COR-L47 (cell line): ENCODE measurements around the gene KIF13A.
"Not testable (repeated sequence)": the region's sequence is repeated elsewhere in the genome, so short reads cannot be mapped to it uniquely, and the experiment has no call there.

Experiments used
- DNase-seq: peaks from one replicate; lab custom pipeline; 2025; lab: John Stamatoyannopoulos, UW

The KIF13A gene

DNA sequence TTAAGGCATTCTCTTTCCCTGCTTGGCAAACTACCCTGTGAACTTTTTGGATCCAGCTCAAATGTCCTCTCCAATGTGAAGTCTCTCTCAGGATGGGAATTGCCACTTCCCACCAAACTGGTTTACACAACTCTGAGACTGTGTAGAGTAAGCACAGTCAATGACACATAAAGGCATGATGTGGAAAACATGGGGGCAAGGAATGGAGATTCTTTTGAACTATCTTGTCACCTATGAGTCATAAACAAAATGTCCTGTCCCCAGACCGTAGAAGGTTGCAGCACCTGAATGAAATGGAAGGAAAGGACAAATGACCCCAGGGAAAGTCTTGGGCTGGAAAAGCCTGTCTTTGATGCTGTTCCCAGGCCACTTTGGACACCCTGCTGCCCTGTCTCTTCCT, 11.0 kb upstream of the KIF13A start:
- no peak for DNase-seq

DNA sequence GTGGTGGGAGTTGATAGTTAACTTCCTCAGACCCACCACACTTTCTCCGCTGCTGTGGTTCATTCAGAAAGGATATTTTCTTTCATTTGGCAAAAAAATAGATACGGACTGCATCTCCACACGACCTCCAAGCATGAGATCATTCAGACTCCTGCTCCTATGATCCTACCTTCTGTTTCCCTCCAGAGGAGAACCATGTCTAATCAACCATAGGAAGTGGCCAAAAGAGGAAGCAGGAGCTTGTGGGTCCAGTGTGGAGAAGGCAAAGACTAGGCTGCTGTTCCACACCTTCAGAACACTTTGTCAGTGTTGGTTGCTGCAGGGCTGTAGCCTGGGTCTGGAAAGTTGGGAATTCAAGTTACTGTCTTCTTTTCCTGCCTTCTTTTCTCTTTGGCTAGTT, 10.6 kb upstream of the KIF13A start:
- no peak for DNase-seq

DNA sequence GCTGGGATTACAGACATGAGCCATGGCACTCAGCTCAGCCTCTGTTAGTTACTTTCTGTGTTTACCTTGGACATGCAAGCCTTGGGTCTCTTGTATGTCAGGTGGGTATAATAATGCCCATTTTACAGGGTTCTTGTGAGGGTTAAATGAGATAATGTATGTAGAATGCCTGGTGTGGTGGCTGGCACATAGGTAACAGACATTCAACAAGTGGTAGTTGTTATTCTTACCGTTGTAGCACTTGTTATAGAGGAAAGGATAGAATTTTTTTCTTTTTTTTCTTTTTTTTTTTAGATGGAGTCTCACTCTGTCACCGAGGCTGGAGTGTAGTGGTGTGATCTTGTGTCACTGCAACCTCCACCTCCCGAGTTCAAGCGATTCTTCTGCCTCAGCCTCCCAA, 8.0 kb upstream of the KIF13A start:
- DNase-seq = no peak

DNA sequence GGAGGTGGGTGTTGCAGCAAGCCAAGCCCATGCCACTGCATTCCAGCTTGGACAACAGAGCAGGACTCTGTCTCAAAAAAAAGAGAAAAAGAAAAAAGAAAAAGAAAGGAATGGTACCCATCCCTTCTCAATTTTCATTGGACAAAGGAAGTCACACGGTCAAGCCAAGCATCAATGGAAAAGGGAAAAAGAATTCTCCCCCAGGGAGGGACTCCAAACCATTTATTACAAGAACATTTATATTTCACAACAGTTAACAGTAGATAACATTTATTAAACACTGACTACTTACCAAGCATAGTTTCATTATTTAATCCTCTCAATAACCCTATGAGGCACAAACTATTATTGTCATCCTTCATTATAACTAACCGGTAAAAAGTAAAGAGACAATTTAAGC, 6.6 kb upstream of the KIF13A start:
- DNase-seq = no peak

DNA sequence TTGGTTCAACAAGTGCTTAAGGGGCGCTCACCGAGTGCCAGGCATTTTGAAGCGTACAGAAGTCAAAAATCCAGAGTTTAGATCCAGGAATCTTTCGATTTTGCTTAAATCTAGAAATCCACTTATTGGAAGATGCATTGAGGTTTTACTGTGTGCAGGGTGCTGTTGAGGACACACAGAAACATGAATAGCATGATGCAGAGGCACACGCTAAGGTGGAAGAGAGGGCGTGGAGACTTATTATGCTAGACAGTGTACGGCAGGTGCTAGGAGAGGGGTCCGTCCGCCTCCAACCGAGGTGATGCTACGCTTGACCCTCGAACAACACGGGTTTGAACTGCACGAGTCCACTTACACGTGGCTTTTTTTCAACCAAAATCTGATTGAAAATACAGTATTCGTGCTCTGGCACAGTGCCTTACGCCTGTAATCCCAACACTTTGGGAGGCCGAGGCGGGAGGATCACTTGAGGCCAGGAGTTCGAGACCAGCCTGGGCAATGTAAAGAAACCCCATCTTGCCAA, 1.0 kb upstream of the KIF13A start:
- DNase-seq = no peak

DNA sequence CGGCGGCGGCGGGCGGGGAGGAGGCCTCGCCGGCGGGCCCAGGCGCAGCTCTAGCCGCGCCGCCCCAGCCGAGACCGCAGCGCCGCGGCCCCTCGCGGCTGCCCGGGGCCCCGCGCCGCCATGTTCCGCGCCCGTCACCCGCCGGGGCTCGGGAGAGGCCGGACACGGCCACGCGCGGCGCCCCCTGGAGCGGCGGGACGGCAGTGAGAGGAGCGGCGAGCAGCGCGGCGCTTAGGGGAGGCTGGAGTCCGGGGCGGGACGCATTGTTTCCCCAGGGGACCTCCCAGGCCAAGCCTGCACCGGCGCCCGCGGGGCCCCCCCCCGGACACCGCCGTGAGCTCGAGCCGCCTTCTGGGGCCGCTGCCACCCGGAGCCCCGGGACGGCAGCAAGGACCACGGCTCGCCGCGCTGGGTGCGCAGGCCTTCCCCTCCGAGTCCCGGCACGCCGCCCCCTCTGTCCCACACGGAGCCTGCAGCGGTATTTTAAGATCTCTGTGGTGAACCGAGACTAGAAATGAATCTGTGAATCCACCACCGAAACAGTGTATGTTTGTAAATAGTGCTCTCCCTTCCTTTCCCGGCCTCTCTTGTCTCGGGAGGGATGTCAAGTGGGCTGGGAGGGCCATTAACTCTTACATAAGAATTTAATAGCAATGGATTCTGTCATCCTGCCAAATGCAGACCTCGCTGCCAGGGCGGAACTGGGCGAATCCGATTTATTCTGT, 424 bp upstream of the KIF13A start:
- peak; percentile 50 for DNase-seq

DNA sequence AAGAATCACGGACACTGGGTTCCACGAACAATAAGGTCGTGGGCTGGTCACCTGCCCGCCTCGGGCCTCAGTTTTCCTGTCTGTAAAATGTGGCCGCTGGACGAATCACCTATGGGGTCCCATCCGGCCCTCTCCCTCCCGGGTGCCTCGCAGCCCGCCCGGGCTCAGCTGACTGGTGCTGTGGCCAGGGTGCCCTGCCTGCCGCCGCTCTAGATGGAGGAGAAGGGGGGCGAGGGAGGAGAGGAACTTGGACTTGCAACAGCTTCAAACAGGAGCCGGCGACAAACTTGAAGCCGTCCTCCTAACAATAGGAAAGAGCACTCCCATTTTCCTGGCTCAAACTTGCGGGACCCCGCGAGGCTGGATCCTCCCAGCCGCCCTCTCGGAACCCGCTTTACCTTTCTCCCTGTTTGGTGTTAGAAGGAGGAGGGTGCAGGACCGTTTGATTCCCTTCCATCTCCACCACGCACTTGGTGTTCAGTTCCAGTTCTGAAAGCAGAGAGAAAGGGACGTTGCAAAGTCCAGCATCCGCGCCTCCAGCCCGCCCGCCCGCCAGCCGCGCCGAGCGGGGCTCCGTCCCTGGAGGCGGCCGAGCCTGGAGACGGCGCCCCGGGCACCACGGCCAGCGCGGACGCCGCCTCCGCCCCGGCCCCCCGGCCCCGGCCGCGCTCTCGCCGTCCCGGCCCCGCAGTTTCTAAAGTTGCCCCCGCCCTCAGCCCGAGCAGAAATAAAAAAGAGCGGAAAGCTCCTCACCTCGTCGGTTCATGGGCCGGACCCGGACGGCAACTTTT, 584 bp downstream of the KIF13A start:
- DNase-seq = no peak

DNA sequence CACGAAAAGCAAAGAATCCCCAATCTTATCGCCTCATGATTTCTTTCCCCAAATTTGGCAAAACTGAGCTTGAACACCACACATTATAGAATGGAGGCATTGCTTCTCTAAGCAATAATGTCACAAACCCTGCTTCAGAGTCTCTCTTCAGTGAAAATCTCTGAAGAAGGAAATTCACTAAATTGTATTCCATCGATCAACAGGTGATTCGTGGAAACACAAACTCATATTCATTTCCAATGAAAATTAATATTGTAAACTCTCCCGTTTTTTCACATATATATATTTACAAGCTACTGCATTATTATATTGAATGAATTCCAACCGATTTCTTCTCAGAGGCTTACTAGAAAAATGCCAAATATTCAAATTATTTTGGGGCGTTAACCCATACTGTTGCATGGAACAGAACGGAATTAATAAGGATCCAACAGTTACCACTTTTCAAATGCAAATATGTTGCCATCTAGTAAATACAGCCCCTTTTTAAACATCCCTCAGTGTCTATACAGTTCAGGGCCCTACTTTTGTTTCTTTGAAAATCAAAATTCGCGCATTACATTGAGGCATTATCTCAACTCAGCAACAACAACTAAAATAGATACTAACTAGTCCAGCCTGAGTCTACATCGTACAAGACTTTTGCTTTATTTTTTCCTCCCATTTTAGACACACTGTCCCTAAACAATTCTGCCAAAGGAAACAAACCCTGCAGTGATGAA, 1.3 kb downstream of the KIF13A start:
- no peak for DNase-seq

DNA sequence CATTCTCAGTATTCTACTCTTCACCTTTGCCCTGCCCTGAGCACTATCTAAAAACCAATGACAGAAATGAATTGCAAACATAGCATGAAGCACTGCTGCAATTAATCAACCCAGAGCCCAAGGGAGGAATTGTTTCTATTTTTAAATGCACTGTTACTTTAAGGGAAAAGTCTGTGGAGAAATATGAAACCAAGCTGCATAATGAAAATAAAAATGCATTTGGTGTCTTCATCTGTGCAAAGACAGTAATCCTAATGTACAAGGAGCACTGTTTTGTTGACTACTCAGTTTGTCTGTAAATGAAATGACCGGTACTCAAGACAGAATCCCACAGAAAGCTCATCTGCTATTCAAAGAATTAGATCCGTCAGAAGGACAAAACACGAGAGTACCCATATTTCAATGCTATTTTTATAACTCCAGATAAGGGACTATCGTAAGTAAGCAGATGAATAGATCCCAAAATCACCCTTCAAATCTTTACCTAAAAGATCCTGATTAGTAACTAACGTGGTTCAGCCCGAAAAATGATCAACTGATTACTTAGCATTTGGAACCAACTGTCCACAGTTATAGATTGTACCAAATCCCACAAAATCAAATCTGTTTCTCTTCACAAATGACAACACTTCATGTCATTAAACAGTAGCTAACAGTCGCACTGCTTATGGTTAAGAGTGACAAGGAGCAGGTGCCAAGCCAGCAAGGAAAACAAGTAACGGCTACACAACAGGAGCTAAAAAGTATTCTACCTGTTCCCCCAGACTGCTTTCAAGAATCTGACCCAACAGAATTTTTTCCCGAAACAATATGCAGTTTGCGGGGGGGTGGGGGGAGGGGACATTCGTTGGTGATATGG, 2.4 kb downstream of the KIF13A start:
- DNase-seq = no peak

DNA sequence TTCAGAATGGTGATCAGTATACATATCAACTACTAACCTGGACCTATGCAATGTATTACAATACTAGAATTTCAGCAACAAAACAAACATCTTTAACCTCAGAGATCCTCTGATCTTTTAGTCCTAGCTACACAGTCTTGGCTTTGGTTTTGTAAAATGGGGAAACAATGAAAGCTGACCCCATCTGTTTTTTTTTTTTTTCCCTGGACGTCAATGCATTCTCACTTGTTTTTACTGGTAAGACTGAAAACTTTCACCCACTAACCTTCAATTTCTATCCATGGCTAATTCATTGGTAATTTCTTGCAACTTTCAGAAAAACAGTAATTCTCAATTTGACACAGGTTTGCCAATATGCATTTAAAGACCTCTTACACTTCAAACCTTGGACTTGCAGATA, 3.0 kb downstream of the KIF13A start:
- DNase-seq = no peak

DNA sequence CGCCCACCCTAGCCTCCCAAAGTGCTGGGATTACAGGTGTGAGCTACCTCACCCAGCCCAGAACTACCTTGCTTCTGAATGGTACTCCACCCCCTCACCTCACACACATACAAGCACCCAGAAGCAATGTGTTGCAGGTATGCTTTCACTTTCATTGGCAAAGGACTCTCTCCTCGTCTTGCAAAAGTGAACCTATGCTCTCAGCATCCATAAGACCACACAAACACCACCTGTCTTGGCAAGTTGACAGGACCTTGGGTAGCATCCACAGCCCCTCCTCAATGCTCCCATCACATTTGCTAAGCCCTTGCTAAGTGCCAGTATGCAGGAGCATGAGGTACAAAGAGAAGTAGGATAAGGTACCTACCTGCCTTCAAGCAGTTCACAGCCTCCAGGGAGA, 3.7 kb downstream of the KIF13A start:
- no peak for DNase-seq

DNA sequence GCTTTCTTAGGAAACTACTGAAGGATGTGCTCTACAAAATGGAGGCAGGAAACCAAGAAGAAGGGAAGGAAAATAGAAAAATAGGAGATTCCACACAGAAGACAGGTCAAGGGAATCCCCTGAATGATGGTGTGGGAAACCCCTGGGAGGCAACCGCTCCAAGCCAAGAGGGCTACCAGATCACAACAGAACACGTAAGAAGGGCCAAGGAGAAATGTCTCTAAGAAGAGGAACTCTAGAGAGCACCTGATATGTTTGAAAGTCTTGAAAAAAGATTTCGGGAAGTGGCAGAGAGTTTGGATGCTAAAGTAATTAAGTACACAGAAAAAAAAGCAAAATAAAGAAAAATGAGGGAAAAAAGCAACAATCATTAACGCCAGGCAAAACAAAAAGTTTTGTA, 7.1 kb downstream of the KIF13A start:
- no peak for DNase-seq

DNA sequence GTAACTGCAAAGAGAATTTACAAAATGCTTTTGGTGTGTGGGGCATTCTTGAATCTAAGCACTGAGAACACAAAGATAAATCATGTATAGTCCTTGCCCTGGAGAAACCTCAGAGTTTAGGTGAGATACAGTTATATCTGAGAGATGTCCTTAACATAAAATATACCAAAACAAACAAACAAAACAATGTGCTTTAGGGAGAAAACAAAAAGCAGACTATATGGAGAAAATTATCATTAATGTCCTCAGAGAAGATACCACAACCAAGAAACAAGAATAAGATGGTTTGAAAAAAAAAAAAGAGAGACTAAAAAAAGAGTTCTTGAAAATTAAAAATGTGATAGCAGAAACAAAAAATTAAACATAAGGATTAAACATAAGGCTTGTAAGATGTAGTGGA, 8.0 kb downstream of the KIF13A start:
- DNase-seq = no peak

DNA sequence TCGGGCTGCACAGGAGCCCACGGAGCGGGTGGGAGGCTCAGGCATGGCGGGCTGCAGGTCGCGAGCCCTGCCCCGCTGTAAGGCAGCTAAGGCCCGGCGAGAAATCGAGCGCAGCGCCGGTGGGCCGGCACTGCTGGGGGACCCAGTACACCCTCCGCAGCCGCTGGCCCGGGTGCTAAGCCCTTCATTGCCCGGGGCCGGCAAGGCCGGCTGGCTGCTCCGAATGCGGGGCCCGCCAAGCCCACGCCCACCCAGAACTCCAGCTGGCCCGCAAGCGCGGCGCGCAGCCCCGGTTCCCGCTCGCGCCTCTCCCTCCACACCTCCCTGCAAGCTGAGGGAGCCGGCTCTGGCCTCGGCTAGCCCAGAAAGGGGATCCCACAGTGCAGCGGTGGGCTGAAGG, 11.2 kb downstream of the KIF13A start:
- DNase-seq = not testable (repeated sequence)

DNA sequence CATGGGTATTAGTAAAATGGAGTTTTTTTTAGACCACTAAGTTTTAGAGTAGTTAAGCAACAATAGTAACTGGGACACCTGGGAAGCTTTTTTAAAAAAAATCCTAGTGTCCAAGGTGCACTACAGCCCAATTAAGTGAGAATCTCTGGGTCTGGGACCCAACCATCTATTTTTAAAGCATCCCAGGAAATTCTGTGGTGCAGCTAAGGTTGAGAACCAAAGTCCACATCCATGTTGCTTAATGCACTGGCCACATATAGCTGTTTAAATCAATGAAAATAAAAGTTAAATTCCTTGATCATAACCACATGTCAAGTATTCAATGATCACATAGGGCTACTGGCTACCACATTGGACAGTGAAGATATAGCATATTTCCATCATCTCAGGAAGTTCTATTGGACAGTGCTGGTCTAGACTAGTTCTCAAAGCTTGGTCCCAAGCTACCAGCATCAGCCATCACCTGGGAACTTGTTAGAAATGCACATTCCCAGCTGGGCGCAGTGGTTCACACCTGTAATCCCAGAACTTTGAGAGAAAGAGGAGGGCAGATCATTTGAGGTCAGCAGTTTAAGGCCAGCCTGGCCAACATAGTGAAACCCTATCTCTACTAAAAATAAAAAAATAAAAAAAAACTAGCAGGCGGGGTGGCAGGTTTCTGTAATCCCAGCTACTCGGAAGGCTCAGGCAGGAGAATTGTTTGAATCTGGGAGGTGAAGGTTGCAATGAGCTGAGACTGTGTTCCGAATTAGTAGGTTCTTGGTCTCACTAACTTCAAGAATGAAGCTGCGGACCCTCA, 12.7 kb downstream of the KIF13A start:
- no peak for DNase-seq

DNA sequence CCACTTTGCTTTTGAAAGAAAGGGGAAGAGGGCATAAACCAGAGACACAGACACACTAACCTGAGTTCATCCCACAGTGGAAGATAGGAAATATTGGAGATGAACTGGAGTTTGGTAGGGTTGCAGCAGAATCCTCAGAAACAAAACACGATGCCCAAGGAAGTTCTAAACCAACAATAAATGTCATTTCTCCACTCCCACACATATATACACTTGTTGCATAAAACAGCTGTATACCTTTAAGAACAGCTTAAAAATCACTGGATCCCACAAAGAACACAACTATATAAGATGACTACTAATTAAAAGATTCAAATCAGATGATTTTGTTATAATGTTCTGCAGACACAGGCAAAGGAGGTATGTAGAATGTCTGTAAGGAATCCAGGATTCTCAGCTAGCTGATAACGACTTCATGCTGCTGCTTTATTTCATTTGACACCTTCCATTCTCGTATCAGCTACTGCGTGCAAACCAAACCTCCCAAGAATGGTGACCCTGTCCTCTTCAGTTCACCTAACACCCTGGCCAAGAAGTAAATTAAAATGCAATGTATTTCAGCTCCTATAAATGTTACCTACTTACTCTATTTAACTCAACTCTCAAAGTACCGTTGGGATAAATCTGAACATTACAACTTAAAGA, 14.3 kb downstream of the KIF13A start:
- DNase-seq = no peak

DNA sequence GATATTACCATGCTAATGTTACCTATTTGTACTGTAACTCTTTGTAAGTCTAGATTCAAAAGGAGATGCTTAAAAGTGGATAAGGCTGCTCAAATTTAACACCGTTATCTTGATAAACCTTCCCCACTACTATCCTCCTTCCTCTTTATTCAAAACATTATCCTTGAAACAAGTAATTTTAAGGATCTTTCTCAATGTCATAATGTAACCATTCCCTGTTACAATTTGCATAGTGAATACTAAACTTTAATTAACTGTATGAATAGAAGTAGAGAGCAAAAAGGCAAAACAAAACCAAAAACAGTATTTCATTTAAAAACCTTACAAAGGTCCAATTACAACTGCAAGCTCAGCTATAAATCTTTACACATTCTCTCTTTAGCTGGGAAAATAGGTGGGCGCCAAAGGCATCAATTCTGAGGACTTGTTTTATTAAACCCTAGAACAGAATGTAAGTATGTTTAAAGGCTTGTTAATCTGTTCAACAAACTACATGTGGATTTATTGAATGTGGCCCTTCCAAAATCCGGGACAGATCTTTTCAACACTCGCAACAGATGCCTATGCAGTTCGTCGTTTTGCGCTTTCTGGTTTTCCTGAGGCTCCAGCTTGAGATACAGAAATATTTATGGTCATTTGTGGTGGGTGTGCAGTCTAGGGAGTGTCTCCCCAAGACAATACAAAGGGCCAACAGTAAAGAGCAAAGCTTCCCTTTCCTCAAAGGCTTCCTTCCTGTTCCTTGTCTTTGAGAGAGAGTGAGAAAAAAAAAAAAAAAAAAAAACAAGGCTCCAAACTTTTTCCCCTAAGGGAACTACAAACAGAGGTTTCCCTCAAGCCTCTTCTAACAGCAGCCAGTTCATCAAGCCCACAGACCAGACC, 15.1 kb downstream of the KIF13A start:
- no peak for DNase-seq

DNA sequence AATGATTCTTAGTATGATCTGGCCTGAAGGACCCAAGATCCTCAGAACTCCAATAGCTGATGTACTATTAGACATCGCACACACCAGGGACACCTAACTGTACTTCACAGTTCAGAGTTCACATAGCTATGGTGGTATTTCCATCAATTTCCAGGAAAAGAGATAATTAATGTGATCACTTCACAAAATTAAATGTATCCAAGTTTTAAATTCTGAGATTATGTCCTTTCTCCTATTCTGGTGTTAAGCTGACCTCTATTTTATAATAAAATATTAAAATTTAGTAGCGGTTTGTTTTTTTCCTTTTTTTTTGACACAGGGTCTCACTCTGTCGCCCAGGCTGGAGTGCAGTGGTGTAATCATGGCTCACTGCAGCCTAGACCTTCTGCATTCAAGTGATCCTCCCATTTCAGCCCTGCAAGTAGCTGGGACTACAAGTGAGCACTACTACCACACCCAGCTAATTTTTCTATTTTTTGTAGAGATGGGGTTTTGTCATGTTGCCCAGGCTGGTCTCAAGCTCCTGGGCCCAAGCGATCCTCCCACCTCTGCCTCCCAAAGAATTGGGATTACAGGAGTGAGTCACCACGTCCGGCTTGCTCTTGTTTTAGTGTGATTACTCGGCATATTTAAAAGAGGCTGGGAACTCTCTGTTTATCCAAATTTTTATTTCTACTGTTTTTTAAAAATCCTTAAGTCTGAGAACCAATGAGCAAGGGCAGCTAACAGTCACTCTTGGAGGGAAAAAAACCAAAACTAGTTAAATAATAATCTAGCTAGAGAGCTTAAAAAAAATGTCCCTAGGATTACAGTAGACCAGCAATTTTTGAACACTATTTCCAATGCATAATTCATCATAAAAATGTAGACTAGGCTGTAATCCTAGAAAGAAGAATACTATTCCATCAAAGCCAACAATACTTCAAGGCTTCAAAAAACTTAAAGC, 16.0 kb downstream of the KIF13A start:
- DNase-seq = no peak
